HUES64 (cell line): ENCODE data around the gene MECR.

Source experiments
- H3K27ac ChIP-seq: 2 replicates; pipeline ENCODE4 v1.7.0; 2013; ENCODE audit warnings: low read depth, low read length, inconsistent platforms
- H3K27me3 ChIP-seq: 2 replicates; pipeline ENCODE4 v1.6.1; 2013; ENCODE audit warnings: mild to moderate bottlenecking, low read length; ENCODE audit not compliant: insufficient read depth
- H3K36me3 ChIP-seq: 2 replicates; pipeline ENCODE4 v1.6.1; 2013; ENCODE audit warnings: mild to moderate bottlenecking, low read length; ENCODE audit not compliant: insufficient read depth
- H3K4me1 ChIP-seq: 2 replicates; pipeline ENCODE4 v1.6.1; 2013; ENCODE audit warnings: mild to moderate bottlenecking, low read length, moderate library complexity; ENCODE audit not compliant: insufficient read depth
- H3K4me3 ChIP-seq: 2 replicates; pipeline ENCODE4 v1.5.1; 2013; ENCODE audit warnings: mild to moderate bottlenecking, low read length, moderate library complexity
- H3K9ac ChIP-seq: 2 replicates; pipeline ENCODE4 v1.6.1; 2013; ENCODE audit warnings: mild to moderate bottlenecking, low read depth, low read length
- H3K9me3 ChIP-seq: 2 replicates; pipeline ENCODE4 v1.6.1; 2013; ENCODE audit warnings: low read depth, low read length; ENCODE audit not compliant: insufficient read depth
- WGBS: fragments of 150-250, 120-280 bp; methylation state at CpG from one replicate; pipeline ENCODE4 v1.1.7; 2013; ENCODE audit warnings: missing lambda C conversion rate; 5-methylcytosine and 5-hydroxymethylcytosine counted together

The MECR gene

DNA sequence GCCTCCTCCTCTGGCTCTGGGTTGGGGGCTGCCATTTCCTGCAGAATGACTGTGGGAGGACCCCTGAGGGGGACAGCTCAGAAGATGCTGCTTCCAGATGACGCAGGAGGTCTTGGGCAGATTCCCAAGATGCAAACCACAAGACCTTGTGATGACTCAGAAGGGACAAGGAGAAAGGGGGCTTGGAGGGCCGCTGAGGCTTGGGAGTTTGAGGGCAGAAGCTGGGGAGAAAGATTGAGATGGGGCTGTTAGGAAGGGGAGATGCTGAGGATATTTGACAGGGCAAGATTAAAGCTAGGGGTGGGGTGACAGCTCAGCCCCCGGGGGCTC is 13.1 kb upstream of the MECR start:
- peaks cover 11% of the 10 kb centered on the region for H3K27me3 ChIP-seq
- H3K4me3 ChIP-seq: no peak overlapping the region
- no peaks in the 10 kb centered on the region for H3K9me3 ChIP-seq
- peaks cover 21% of the 10 kb centered on the region for H3K4me1 ChIP-seq
- no peak overlapping the region for H3K27ac ChIP-seq
- H3K36me3 ChIP-seq: no peaks in the 10 kb centered on the region
- WGBS: 69% methylated on average over 3 of the region's 3 CpGs
- H3K9ac ChIP-seq: no peak overlapping the region

DNA sequence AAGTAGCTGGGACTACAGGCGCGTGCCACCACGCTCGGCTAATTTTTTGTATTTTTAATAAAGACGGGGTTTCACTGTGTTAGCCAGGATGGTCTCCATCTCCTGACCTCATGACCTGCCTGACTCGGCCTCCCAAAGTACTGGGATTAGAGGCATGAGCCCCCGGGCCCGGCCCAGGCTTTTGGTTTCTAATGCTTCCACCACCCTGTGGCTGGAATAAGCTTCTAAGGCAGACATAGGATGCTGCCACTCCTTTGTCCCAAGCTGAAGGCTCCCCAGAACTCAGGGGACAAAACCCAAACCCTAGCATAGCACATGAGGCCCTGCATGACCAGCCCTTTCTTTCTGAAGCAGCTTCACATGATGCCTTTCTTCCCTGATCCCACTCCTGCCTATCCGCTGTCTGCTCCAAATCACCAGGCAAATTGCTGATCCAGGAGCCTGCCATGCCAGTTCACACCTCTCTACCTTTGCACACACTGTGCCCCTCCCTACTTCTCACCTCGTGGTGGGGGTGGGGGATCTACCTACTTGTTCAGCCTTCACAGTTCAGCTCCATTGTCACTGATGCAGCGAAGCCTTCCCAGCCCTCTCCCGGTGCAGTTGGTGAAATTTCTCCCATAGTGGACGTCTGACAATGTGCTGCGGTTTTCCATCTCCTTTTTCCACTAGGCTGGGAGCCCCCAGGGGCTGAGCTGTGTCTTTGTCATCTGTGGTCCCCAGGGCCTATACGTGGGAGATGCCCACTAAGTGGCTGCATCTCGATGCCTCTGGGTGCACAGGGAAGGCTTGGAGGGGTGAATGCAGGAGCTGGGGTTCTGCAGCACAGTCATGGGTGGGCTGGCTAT is 12.5 kb upstream of the MECR start:
- H3K9ac ChIP-seq: no peak overlapping the region
- H3K9me3 ChIP-seq: no peaks in the 10 kb centered on the region
- peaks cover 17% of the 10 kb centered on the region for H3K27me3 ChIP-seq
- no peak overlapping the region for H3K27ac ChIP-seq
- H3K36me3 ChIP-seq: no peaks in the 10 kb centered on the region
- 80% methylated on average over 16 of the region's 16 CpGs for WGBS
- peaks cover 17% of the 10 kb centered on the region for H3K4me1 ChIP-seq
- no peak overlapping the region for H3K4me3 ChIP-seq

GRCh38 chr1:29240986-29241385 is 10.3 kb upstream of the MECR start:
- WGBS: 93% methylated on average over 2 of the region's 2 CpGs
- H3K9ac ChIP-seq: no peak overlapping the region
- peaks cover 15% of the 10 kb centered on the region for H3K4me1 ChIP-seq
- no peak overlapping the region for H3K4me3 ChIP-seq
- H3K36me3 ChIP-seq: no peaks in the 10 kb centered on the region
- peaks cover 36% of the 10 kb centered on the region for H3K27me3 ChIP-seq
- H3K9me3 ChIP-seq: no peaks in the 10 kb centered on the region
- H3K27ac ChIP-seq: no peak overlapping the region

DNA sequence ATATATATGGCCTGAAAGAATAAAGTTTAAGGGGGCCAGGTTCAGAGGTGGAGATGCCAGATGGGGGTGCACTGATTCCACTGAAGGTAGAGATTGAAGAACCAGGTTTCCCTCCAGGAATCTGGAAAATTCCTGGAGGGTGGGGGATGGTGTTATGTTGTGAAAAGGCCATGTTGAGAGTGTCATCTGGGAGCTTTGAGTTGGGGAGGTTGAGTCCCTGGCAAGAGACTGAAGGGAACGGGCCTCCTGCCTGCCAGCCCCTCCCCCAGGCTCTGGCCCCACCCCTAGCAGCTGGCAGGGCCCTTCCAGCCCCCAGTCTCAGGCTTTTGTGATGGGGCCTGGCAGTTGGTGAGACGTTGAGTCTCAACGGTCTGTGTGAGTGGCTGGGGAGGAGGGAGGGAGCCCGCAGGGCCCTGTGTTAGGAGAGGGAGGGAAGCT is 9.7 kb upstream of the MECR start:
- H3K9ac ChIP-seq: no peak overlapping the region
- 12% methylated on average over 2 of the region's 4 CpGs for WGBS
- H3K9me3 ChIP-seq: no peaks in the 10 kb centered on the region
- peaks cover 42% of the 10 kb centered on the region for H3K27me3 ChIP-seq
- H3K4me1 ChIP-seq: peaks cover 15% of the 10 kb centered on the region
- H3K4me3 ChIP-seq: no peak overlapping the region
- no peak overlapping the region for H3K27ac ChIP-seq
- no peaks in the 10 kb centered on the region for H3K36me3 ChIP-seq

DNA sequence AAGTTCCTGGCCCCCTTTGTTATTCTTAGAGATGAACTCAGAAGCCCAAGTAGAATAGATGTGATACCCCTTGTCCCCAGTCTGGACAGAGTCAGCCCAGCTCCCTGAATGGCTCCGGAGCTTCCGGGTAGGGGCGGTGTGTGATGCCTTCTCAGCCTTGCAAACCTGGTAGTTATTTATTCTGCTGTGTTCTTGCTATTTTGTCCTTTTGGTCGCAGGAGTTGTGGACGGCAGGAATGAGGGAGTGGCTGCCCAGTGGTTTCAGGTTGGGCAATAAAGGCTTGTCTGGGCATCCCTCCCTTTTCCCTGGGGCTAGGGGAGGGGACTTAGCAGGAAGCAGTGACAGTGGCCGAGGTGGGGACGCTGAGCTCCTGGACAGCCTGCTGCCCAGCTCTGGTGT is 8.4 kb upstream of the MECR start:
- no peak overlapping the region for H3K9ac ChIP-seq
- no peaks in the 10 kb centered on the region for H3K9me3 ChIP-seq
- no peaks in the 10 kb centered on the region for H3K36me3 ChIP-seq
- no peak overlapping the region for H3K4me3 ChIP-seq
- no peak overlapping the region for H3K27ac ChIP-seq
- peaks cover 15% of the 10 kb centered on the region for H3K4me1 ChIP-seq
- peaks cover 50% of the 10 kb centered on the region for H3K27me3 ChIP-seq
- 38% methylated on average over 7 of the region's 7 CpGs for WGBS

DNA sequence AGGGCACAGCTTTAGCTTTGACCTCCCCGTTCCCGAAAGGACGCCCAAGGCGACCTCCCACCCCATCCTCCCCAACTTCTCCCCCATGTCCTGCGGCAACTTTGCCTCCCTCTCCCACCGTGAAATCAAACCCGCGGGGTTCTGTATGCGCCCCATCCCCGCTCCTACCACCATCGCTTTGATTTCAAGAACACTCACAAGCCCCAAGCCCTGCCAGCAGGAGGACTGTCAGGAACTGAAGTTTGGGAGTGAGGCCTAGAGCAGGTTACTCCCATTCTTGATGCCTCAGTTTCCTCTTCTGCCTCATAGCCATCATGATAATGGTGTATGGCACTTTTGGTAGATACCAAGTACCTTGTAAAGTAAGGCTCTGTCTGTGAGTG is 7.9 kb upstream of the MECR start:
- Histone ChIP-seq H3K4me3 (peak overlapping the region; percentile 69), H3K9me3 (no peaks in the 10 kb centered on the region), H3K27ac (no peak overlapping the region), H3K36me3 (no peaks in the 10 kb centered on the region), H3K4me1 (peaks cover 15% of the 10 kb centered on the region), H3K9ac (no peak overlapping the region), H3K27me3 (peaks cover 50% of the 10 kb centered on the region)
- WGBS: 18% methylated on average over 11 of the region's 11 CpGs

- H3K9ac ChIP-seq: peak overlapping the region; percentile 67
- peaks cover 15% of the 10 kb centered on the region for H3K4me1 ChIP-seq
- WGBS: 1% methylated on average over 93 of the region's 93 CpGs
- peak overlapping the region; percentile 69 for H3K4me3 ChIP-seq
- H3K27me3 ChIP-seq: peaks cover 50% of the 10 kb centered on the region
- H3K36me3 ChIP-seq: no peaks in the 10 kb centered on the region
- no peaks in the 10 kb centered on the region for H3K9me3 ChIP-seq
- no peak overlapping the region for H3K27ac ChIP-seq
These were observed 7.3 kb upstream of the MECR start for GRCh38 chr1:29237852-29238619.

DNA sequence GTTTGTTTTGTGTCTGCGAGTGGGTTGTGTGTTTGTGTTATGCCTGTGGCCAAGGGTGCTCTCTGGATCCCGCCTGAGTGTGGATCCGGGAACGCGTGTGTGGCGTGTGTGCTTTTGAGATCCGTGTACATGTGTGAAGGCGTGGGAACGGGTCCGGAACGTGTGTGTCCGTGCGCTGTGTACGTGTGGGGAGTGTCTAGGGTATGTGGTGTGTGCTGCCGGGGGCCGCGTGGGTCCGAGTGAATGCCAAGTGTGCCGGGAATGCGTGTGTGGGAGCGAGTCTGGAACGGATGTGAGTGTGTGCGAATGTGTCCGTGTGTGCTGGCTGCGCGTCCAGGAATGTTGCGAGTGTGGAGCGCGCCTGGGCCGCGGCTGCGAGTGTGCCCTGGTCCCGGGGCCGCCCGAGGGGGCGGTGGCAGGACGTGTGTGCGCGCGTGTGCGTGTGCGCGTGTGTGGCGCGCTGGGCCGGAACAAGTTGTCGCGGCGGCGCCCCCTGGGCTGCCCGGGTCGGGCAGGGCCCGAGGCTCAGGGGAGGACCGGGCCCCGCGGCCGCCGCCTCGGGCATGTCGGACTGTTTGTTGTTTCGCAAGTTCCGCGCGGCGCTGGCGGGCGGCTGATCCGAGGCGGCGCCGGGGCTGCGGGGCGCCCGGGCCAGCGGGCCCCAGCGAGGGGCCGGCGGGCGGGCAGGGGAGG is 6.5 kb upstream of the MECR start:
- no peaks in the 10 kb centered on the region for H3K9me3 ChIP-seq
- H3K4me1 ChIP-seq: peaks cover 15% of the 10 kb centered on the region
- peaks cover 56% of the 10 kb centered on the region for H3K27me3 ChIP-seq
- H3K4me3 ChIP-seq: peak overlapping the region; percentile 69
- WGBS: 1% methylated on average over 79 of the region's 79 CpGs
- no peak overlapping the region for H3K27ac ChIP-seq
- peak overlapping the region; percentile 47; the same call in 1 of the 2 replicates for H3K9ac ChIP-seq
- no peaks in the 10 kb centered on the region for H3K36me3 ChIP-seq

DNA sequence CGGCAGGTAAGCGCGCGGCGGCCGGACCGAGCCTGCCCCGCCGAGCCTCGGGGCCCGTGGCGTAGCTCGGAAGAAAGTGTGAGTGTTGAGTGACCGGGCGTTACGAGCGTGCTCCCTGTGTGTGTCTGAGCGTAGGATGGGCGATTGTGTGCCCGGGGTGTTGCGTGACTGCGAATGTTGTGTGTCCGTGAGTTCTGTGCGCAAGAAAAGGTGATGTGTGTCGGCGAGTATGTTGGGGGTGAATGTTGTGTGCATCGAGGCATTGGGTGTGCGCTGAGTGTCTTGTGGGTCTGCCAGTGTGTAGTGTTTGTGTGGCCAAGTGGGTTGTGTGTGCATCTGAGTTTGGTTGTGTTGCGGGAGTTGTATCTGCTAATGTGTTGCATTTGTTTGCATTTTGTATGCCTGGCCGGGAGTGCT is 6.0 kb upstream of the MECR start:
- H3K27me3 ChIP-seq: peaks cover 61% of the 10 kb centered on the region
- no peaks in the 10 kb centered on the region for H3K36me3 ChIP-seq
- H3K4me1 ChIP-seq: peaks cover 15% of the 10 kb centered on the region
- peak overlapping the region; percentile 69 for H3K4me3 ChIP-seq
- WGBS: 2% methylated on average over 30 of the region's 30 CpGs
- no peaks in the 10 kb centered on the region for H3K9me3 ChIP-seq
- H3K9ac ChIP-seq: peak overlapping the region; percentile 50
- H3K27ac ChIP-seq: no peak overlapping the region

DNA sequence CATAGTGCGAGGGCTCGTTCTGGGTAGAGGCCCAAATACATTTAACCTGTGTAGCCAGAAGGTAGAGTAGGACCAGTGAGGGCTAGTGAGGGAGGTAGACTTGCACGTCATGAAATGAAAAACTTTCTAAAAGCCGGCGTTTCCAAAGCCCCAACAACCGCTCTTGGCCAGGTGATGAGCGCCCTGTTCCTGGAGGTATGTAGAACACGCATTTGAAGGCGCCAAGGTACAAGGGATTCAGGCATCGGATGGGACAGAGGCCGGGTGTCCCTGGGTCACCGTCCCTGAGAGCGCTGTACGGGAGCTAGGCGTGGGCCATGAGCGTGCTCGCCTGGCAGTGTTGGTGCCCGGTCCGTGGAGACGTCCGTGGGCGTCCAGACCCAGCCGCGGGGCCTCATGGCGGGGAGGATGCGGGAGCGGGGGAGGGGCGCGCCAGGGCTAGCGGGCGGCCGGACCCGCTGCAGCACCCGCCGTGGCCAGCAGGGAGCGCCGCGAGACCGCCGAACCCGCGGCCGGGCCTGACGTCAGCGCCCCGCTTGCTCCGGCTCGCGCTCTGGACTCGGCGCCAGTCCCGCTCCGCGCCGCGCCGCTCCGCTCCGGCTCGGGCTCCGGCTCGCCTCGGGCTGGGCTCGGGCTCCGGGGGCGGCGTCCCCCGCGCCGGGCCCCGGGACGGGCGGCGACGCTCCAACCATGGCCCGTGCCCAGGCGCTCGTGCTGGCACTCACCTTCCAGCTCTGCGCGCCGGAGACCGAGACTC is 5.4 kb upstream of the MECR start, which contains the start of gene PTPRU:
PTPRU (plus strand) TSS at position 568 of the 757 bp plus-strand sequence; CDS start at position 691, 123 bp downstream.
- no peak within 1 kb of the TSS for H3K27ac ChIP-seq
- H3K36me3 ChIP-seq: no peaks in the 10 kb centered on the region
- H3K9me3 ChIP-seq: no peaks in the 10 kb centered on the region
- peak within 1 kb of the TSS; percentile 69 for H3K4me3 ChIP-seq
- H3K4me1 ChIP-seq: peaks cover 15% of the 10 kb centered on the region
- 6% methylated on average over 82 of the region's 82 CpGs for WGBS
- H3K27me3 ChIP-seq: peaks cover 65% of the 10 kb centered on the region
- H3K9ac ChIP-seq: peak within 1 kb of the TSS; percentile 50
